ENCODE measurements around the gene PPFIBP1.

GRCh38 chr12:27639265-27639664, 115.3 kb downstream of the PPFIBP1 start:
- TF ChIP-seq POLR2A (IDR thresholded peaks at IDR 0.05) (no peak), CTCF (IDR thresholded peaks at IDR 0.05) (no peak), POLR2AphosphoS5 (IDR thresholded peaks at IDR 0.05) (no peak)

Measured in stomach (tissue), 4 donors.